Measurements from ENCODE around the gene AFAP1L1. TPM values are rescaled to one million over a fixed set of nuclear protein-coding genes. Genes with fewer than 3 reads are reported as not detected.
A peak's percentile ranks its signal among the peaks of the same experiment; 100 is the strongest.

Gene AFAP1L1
- total and polyA plus RNA-seq, 9 of the 15 experiments (the other 6 are each of a cell fraction or from before 2014, with no cell fraction given): 0.01 to 0.12 (median 0.03) TPM; not detected in 4

DNA sequence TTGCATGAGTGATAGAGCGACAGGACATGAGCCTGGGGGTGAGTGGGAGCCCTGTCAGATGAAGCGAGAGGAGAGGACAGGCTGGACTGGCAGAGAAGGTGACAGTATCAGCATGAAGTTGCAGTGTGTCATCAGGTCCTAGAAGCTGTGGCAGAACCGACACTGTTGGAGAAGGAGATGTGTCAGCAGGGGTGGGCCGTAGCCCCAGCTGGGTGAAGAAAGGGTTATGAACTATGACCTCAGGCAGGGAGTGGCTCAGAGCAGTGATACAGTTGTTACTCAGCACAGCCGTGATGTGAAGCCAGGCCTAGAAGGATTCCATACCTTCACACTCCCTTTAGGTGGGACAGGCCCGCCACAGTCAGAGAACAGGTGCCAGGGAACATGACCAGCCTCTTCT, 93.8 kb downstream of the AFAP1L1 start (continued):
- TF ChIP-seq RHOXF2B (CRISPR knock-in tag; conservative IDR thresholded peaks at IDR 0.05) (no peak), ZBTB11 (CRISPR knock-in tag; IDR thresholded peaks at IDR 0.05) (no peak), NFE2 (IDR thresholded peaks at IDR 0.05; ENCODE audit: low read depth) (peak; percentile 35; the same call in 1 of the 2 replicates), TAF15 (IDR thresholded peaks at IDR 0.05; ENCODE audit: low read depth, low read length) (no peak), CBFA2T3 (IDR thresholded peaks at IDR 0.05) (no peak), CREM (IDR thresholded peaks at IDR 0.05; ENCODE audit: low read depth) (0 out of 2 replicates have a peak, but pooled peaks have one; percentile 3), PKNOX1 (IDR thresholded peaks at IDR 0.05) (peak; percentile 42; the same call in 1 of the 2 replicates), MEIS2 (IDR thresholded peaks at IDR 0.05; ENCODE audit: partially characterized antibody) (peak; percentile 10), NCOA4 (IDR thresholded peaks at IDR 0.05; ENCODE audit: partially characterized antibody) (no peak), MYNN (IDR thresholded peaks at IDR 0.05) (0 out of 2 replicates have a peak, but pooled peaks have one; percentile 32), MYNN (CRISPR knock-in tag; IDR thresholded peaks at IDR 0.05) (no peak), TCF7L2 (IDR thresholded peaks at IDR 0.05; ENCODE audit: low read depth, low read length) (no peak), ZNF124 (CRISPR knock-in tag; IDR thresholded peaks at IDR 0.05) (no peak), YBX1 (IDR thresholded peaks at IDR 0.05) (no peak)
- TF ChIP-seq, protein P1, sequence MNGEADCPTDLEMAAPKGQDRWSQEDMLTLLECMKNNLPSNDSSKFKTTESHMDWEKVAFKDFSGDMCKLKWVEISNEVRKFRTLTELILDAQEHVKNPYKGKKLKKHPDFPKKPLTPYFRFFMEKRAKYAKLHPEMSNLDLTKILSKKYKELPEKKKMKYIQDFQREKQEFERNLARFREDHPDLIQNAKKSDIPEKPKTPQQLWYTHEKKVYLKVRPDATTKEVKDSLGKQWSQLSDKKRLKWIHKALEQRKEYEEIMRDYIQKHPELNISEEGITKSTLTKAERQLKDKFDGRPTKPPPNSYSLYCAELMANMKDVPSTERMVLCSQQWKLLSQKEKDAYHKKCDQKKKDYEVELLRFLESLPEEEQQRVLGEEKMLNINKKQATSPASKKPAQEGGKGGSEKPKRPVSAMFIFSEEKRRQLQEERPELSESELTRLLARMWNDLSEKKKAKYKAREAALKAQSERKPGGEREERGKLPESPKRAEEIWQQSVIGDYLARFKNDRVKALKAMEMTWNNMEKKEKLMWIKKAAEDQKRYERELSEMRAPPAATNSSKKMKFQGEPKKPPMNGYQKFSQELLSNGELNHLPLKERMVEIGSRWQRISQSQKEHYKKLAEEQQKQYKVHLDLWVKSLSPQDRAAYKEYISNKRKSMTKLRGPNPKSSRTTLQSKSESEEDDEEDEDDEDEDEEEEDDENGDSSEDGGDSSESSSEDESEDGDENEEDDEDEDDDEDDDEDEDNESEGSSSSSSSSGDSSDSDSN (IDR thresholded peaks at IDR 0.05; ENCODE audit: borderline replicate concordance in 1 of 2, low read depth in 2 of 2, low read length in 2 of 2): no peak
- TF ChIP-seq, protein P2, sequence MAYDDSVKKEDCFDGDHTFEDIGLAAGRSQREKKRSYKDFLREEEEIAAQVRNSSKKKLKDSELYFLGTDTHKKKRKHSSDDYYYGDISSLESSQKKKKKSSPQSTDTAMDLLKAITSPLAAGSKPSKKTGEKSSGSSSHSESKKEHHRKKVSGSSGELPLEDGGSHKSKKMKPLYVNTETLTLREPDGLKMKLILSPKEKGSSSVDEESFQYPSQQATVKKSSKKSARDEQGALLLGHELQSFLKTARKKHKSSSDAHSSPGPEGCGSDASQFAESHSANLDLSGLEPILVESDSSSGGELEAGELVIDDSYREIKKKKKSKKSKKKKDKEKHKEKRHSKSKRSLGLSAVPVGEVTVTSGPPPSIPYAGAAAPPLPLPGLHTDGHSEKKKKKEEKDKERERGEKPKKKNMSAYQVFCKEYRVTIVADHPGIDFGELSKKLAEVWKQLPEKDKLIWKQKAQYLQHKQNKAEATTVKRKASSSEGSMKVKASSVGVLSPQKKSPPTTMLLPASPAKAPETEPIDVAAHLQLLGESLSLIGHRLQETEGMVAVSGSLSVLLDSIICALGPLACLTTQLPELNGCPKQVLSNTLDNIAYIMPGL (CRISPR knock-in tag; IDR thresholded peaks at IDR 0.05): no peak
- TF ChIP-seq, protein P3, sequence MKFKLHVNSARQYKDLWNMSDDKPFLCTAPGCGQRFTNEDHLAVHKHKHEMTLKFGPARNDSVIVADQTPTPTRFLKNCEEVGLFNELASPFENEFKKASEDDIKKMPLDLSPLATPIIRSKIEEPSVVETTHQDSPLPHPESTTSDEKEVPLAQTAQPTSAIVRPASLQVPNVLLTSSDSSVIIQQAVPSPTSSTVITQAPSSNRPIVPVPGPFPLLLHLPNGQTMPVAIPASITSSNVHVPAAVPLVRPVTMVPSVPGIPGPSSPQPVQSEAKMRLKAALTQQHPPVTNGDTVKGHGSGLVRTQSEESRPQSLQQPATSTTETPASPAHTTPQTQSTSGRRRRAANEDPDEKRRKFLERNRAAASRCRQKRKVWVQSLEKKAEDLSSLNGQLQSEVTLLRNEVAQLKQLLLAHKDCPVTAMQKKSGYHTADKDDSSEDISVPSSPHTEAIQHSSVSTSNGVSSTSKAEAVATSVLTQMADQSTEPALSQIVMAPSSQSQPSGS (CRISPR knock-in tag; IDR thresholded peaks at IDR 0.05): no peak
- TF ChIP-seq, protein P4, sequence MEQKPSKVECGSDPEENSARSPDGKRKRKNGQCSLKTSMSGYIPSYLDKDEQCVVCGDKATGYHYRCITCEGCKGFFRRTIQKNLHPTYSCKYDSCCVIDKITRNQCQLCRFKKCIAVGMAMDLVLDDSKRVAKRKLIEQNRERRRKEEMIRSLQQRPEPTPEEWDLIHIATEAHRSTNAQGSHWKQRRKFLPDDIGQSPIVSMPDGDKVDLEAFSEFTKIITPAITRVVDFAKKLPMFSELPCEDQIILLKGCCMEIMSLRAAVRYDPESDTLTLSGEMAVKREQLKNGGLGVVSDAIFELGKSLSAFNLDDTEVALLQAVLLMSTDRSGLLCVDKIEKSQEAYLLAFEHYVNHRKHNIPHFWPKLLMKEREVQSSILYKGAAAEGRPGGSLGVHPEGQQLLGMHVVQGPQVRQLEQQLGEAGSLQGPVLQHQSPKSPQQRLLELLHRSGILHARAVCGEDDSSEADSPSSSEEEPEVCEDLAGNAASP (IDR thresholded peaks at IDR 0.05): no peak

Measured in K562 (cell line).